GM23248 (cell line): ENCODE measurements around the gene GCN1. TPM values are rescaled to one million over a fixed set of nuclear protein-coding genes. Genes with fewer than 3 reads are reported as not detected.

Experiments used
- DNase-seq: peaks from one replicate; pipeline ENCODE4 v3.0.0-alpha.2; 2015
- H2AFZ ChIP-seq: fragments of 200-600 bp; sonication (generic); 2 replicates; pipeline ENCODE4 v1.6.1; 2016; ENCODE audit warnings: antibody characterized with exemption
- H3F3A ChIP-seq: fragments of 200-600 bp; sonication (generic); 2 replicates; pipeline ENCODE4 v1.6.1; 2016; ENCODE audit warnings: mild to moderate bottlenecking, antibody characterized with exemption, mixed run types; ENCODE audit not compliant: insufficient read depth
- H3K27ac ChIP-seq: fragments of 200-600 bp; sonication (generic); 2 replicates; pipeline ENCODE4 v1.5.1; 2016; ENCODE audit warnings: mild to moderate bottlenecking
- H3K27me3 ChIP-seq: fragments of 200-600 bp; sonication (generic); replicated peaks from 2 replicates; pipeline ENCODE4 v1.6.1; 2016; ENCODE audit warnings: mild to moderate bottlenecking; ENCODE audit not compliant: insufficient read depth
- H3K36me3 ChIP-seq: fragments of 200-600 bp; sonication (generic); 2 replicates; pipeline ENCODE4 v1.6.1; 2016; ENCODE audit warnings: low read depth, mild to moderate bottlenecking
- H3K4me1 ChIP-seq: fragments of 200-600 bp; sonication (generic); 2 replicates; pipeline ENCODE4 v1.6.1; 2016; ENCODE audit warnings: mild to moderate bottlenecking; ENCODE audit not compliant: insufficient read depth
- H3K4me2 ChIP-seq: fragments of 200-600 bp; sonication (generic); one replicate; pipeline ENCODE4 v1.6.1; 2016; ENCODE audit warnings: mild to moderate bottlenecking; ENCODE audit not compliant: unreplicated experiment
- H3K4me3 ChIP-seq: fragments of 200-600 bp; sonication (generic); 2 replicates; pipeline ENCODE4 v1.5.1; 2016; ENCODE audit warnings: mild to moderate bottlenecking
- H3K79me2 ChIP-seq: fragments of 200-600 bp; sonication (generic); 2 replicates; pipeline ENCODE4 v1.6.1; 2016; ENCODE audit warnings: mild to moderate bottlenecking; ENCODE audit not compliant: insufficient read depth
- H3K9ac ChIP-seq: fragments of 200-600 bp; sonication (generic); 2 replicates; pipeline ENCODE4 v1.6.1; 2016; ENCODE audit warnings: mild to moderate bottlenecking
- H3K9me2 ChIP-seq: fragments of 200-600 bp; sonication (generic); 2 replicates; pipeline ENCODE4 v1.6.1; 2016; ENCODE audit warnings: mixed run types, mild to moderate bottlenecking, moderate library complexity; ENCODE audit not compliant: insufficient read depth
- H3K9me3 ChIP-seq: fragments of 200-600 bp; sonication (generic); one replicate; pipeline ENCODE4 v1.6.1; 2017; ENCODE audit warnings: low read depth
- H4K20me1 ChIP-seq: fragments of 200-600 bp; sonication (generic); 2 replicates; pipeline ENCODE4 v1.6.0; 2016; ENCODE audit not compliant: insufficient read depth
- EZH2 ChIP-seq: fragments of 200-600 bp; sonication (generic); IDR thresholded peaks from 2 replicates; pipeline ENCODE4 v1.6.1; 2018; ENCODE audit warnings: antibody characterized with exemption, mild to moderate bottlenecking; ENCODE audit not compliant: insufficient read depth, poor library complexity, severe bottlenecking
- EZH2phosphoT487 ChIP-seq: fragments of 200-600 bp; sonication (generic); IDR thresholded peaks from 2 replicates; pipeline ENCODE4 v1.6.1; 2018; ENCODE audit warnings: antibody characterized with exemption, moderate library complexity, mild to moderate bottlenecking, low read depth; ENCODE audit not compliant: insufficient read depth
- WGBS, 2 experiments: methylation state at CpG; one replicate each; pipeline ENCODE4 v1.1.6; 2015 to 2017; ENCODE audit warnings: low lambda C conversion rate in 2 of 2, low coverage in 1 of 2; ENCODE audit errors: missing lambda C conversion rate in 2 of 2; 5-methylcytosine and 5-hydroxymethylcytosine counted together
- in situ Hi-C: fragments of 300-500 bp; cut with MboI; formaldehyde crosslinking; loops from 2 replicates; pipeline ENCODE4 v1.15.0; 2020
- polyA plus RNA-seq: library from polyadenylated mRNA; unstranded; fragments of >200 nt; fragmentation: Nextera tagmentation; extraction: Ambion mirVana; gene quantifications from 2 replicates; pipeline ENCODE4 v1.2.1, GENCODE V29; 2016
- total RNA-seq: library from RNA; depleted of rRNA; stranded (reverse); fragments of >200 nt; shearing (Covaris generic); gene quantifications from 2 replicates; pipeline ENCODE4 v1.2.3, GENCODE V29; 2014

The GCN1 gene
- total and polyA plus RNA-seq, 2 experiments from 2014 or later: 24.2 to 74.8 TPM

GRCh38 chr12:120144215-120144614 is 50.3 kb downstream of the GCN1 start:
- Histone ChIP-seq H3K9me2 (no peaks in the 10 kb centered on the region), H3K4me2 (no peak overlapping the region), H3K27me3 (no peaks in the 10 kb centered on the region), H4K20me1 (no peaks in the 10 kb centered on the region), H3K9ac (no peak overlapping the region), H3K9me3 (no peaks in the 10 kb centered on the region), H3K4me1 (no peaks in the 10 kb centered on the region), H3K4me3 (no peak overlapping the region), H3K36me3 (peaks cover 74% of the 10 kb centered on the region), H3F3A (no peaks in the 10 kb centered on the region; the same call in 1 of the 2 replicates), H3K79me2 (no peaks in the 10 kb centered on the region), H3K27ac (no peak overlapping the region), H2AFZ (no peak overlapping the region)
- DNase-seq: no peak
- WGBS, 2 experiments: 99% methylated on average over 11 of the region's 11 CpGs
- TF ChIP-seq EZH2 (no peak), EZH2phosphoT487 (no peak)
- in situ Hi-C loops: no loop called here

GRCh38 chr12:120142231-120142877 is 52.2 kb downstream of the GCN1 start:
- H3K4me3 ChIP-seq: no peak overlapping the region
- peaks cover 74% of the 10 kb centered on the region for H3K36me3 ChIP-seq
- no peaks in the 10 kb centered on the region for H3K9me2 ChIP-seq
- no peaks in the 10 kb centered on the region for H3K9me3 ChIP-seq
- no peak overlapping the region for H2AFZ ChIP-seq
- H3K4me2 ChIP-seq: no peak overlapping the region
- no peak overlapping the region for H3K27ac ChIP-seq
- H4K20me1 ChIP-seq: no peaks in the 10 kb centered on the region
- no peak overlapping the region for H3K9ac ChIP-seq
- 97 to 98% methylated on average over 14 of the region's 14 CpGs for WGBS, 2 experiments
- in situ Hi-C loops: no loop called here
- TF ChIP-seq EZH2 (no peak), EZH2phosphoT487 (no peak)
- no peaks in the 10 kb centered on the region for H3K79me2 ChIP-seq
- no peaks in the 10 kb centered on the region; the same call in 1 of the 2 replicates for H3F3A ChIP-seq
- no peaks in the 10 kb centered on the region for H3K4me1 ChIP-seq
- no peak for DNase-seq
- H3K27me3 ChIP-seq: no peaks in the 10 kb centered on the region

GRCh38 chr12:120141336-120141735 is 53.2 kb downstream of the GCN1 start:
- H3K36me3 ChIP-seq: peaks cover 66% of the 10 kb centered on the region

GRCh38 chr12:120140603-120141002 is 53.9 kb downstream of the GCN1 start:
- no peak overlapping the region for H3K9ac ChIP-seq
- no peaks in the 10 kb centered on the region for H4K20me1 ChIP-seq
- H3K4me1 ChIP-seq: no peaks in the 10 kb centered on the region
- H3K4me2 ChIP-seq: no peak overlapping the region
- no peak overlapping the region for H3K4me3 ChIP-seq
- H3K79me2 ChIP-seq: no peaks in the 10 kb centered on the region
- in situ Hi-C loops: no loop called here
- no peaks in the 10 kb centered on the region; the same call in 1 of the 2 replicates for H3F3A ChIP-seq
- TF ChIP-seq EZH2phosphoT487 (no peak), EZH2 (no peak)
- 89 to 91% methylated on average over 9 of the region's 9 CpGs for WGBS, 2 experiments
- no peak overlapping the region for H3K27ac ChIP-seq
- H2AFZ ChIP-seq: no peak overlapping the region
- no peaks in the 10 kb centered on the region for H3K9me2 ChIP-seq
- H3K9me3 ChIP-seq: no peaks in the 10 kb centered on the region
- no peaks in the 10 kb centered on the region for H3K27me3 ChIP-seq
- H3K36me3 ChIP-seq: peaks cover 69% of the 10 kb centered on the region
- peak; percentile 10 for DNase-seq

More at GRCh38 chr12:120141336-120141735, 53.2 kb downstream of the GCN1 start:
- H3K4me1 ChIP-seq: no peaks in the 10 kb centered on the region
- no peaks in the 10 kb centered on the region for H3K9me2 ChIP-seq
- in situ Hi-C loops: no loop called here
- no peaks in the 10 kb centered on the region for H3K27me3 ChIP-seq
- no peak for DNase-seq
- no peak overlapping the region for H3K9ac ChIP-seq
- H3F3A ChIP-seq: no peaks in the 10 kb centered on the region; the same call in 1 of the 2 replicates
- no peaks in the 10 kb centered on the region for H3K9me3 ChIP-seq
- no peak overlapping the region for H3K27ac ChIP-seq
- H3K4me3 ChIP-seq: no peak overlapping the region
- TF ChIP-seq EZH2phosphoT487: no peak
- no peak for TF ChIP-seq EZH2
- H4K20me1 ChIP-seq: no peaks in the 10 kb centered on the region
- H3K79me2 ChIP-seq: no peaks in the 10 kb centered on the region
- WGBS, 2 experiments: 97% methylated on average over 6 of the region's 6 CpGs
- no peak overlapping the region for H3K4me2 ChIP-seq
- no peak overlapping the region for H2AFZ ChIP-seq

GRCh38 chr12:120139958-120140357 is 54.6 kb downstream of the GCN1 start:
- no peaks in the 10 kb centered on the region for H3K79me2 ChIP-seq
- no peak overlapping the region for H3K4me2 ChIP-seq
- H3K9me2 ChIP-seq: no peaks in the 10 kb centered on the region
- WGBS, 2 experiments: 78 to 84% methylated on average over 5 of the region's 5 CpGs
- no peaks in the 10 kb centered on the region for H4K20me1 ChIP-seq
- H3K27me3 ChIP-seq: no peaks in the 10 kb centered on the region
- no peak for TF ChIP-seq EZH2
- no peak for TF ChIP-seq EZH2phosphoT487
- no peaks in the 10 kb centered on the region; the same call in 1 of the 2 replicates for H3F3A ChIP-seq
- H3K4me1 ChIP-seq: no peaks in the 10 kb centered on the region
- peaks cover 69% of the 10 kb centered on the region for H3K36me3 ChIP-seq
- no peak overlapping the region for H2AFZ ChIP-seq
- no peak overlapping the region for H3K27ac ChIP-seq
- H3K9me3 ChIP-seq: no peaks in the 10 kb centered on the region
- H3K9ac ChIP-seq: no peak overlapping the region
- no peak overlapping the region for H3K4me3 ChIP-seq
- in situ Hi-C loops: no loop called here
- DNase-seq: no peak
